Stimulated activated CD4-positive, alpha-beta T cell treated with anti-CD3 and anti-CD28 coated beads, Interleukin-4, amount 100 ng/mL, for 48 hours (primary cell): Measurements from ENCODE around the gene SLC7A7.
"Not testable (repeated sequence)": the region's sequence is repeated elsewhere in the genome, so short reads cannot be mapped to it uniquely, and the experiment has no call there.

ENCODE experiments used
- DNase-seq, 2 donors: peaks; one replicate each; pipeline ENCODE4 v3.0.0-alpha.2; 2020; ENCODE audit warnings: low read depth in 2 of 2

The SLC7A7 gene

DNA sequence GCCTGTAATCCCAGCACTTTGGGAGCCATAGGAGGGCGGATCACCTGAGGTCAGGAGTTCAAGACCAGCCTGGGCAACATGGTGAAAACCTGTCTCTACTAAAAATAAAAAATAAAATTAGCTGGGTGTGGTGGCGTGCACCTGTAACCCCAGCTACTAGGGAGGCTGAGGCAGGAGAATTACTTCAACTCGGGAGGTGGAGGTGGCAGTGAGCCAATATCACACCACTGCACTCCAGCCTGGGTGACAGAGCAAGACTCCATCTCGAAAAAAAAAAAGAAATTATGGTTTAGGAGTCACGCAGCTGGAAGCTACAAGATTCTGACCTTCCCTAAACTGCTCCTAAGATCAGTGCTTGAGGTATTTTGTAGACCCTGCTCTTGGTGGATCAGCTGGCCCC lies 21.7 kb downstream of the SLC7A7 start:
- DNase-seq: not testable (repeated sequence)

GRCh38 chr14:22792158-22792557 lies 23.1 kb downstream of the SLC7A7 start:
- DNase-seq: no peak

DNA sequence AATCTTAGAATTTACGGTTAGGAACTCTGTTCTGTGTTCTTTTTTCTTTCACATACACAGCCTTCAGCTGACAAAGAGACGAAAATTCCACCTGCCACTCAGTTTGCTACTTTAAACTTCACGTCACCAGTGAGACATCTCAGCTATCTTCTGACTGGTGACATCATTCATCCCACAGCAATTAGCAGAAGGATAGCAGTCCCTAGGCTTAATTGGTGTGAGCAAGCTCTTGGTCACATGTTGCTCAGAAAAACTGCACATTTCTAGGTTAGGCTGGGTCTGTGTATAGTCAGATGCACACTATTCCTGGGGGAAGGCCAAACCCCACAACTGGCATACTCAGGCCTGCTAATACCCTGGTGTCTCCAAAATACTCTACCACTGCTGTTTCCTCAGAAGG lies 23.9 kb downstream of the SLC7A7 start:
- no peak for DNase-seq

DNA sequence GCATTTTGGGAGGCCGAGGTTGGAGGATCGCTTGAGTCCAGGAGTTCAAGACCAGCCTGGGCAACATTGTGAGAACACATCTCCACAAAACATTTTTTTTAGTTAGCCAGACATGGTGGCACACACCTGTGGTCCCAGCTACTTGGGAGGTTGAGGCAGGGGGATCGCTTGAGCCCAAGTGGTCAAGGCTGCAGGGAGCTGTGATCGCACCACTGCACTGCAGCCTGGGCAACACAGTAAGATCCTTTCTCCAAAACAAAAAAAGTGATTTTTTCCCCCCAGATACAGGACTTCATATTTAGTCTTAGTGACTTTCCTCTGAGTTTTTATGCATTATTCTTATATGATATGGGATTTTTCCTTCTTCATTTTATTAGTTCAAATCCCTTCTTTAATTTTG lies 28.6 kb downstream of the SLC7A7 start:
- DNase-seq: no peak

- DNase-seq: no peak
These were observed 33.8 kb downstream of the SLC7A7 start for GRCh38 chr14:22781301-22781991.

DNA sequence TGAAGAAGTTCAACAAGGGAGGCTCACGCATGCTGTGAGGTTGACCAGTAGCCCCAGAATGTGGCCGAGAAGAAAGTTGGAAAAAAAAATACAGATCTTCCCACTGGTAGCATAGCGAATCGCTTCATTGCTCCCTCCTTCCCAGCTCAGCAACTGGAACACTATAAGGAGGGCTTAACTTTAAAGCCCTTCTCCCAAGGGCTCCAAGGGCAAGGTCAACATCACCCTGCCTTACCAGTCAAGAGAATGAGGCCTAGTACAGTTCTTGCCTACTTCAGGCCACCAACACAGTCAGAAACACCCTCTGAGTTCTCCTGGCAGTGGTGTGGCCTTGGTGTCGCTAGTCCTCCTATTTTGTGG lies 34.3 kb downstream of the SLC7A7 start:
- DNase-seq: no peak

GRCh38 chr14:22780105-22780679 lies 35.0 kb downstream of the SLC7A7 start:
- no peak for DNase-seq

DNA sequence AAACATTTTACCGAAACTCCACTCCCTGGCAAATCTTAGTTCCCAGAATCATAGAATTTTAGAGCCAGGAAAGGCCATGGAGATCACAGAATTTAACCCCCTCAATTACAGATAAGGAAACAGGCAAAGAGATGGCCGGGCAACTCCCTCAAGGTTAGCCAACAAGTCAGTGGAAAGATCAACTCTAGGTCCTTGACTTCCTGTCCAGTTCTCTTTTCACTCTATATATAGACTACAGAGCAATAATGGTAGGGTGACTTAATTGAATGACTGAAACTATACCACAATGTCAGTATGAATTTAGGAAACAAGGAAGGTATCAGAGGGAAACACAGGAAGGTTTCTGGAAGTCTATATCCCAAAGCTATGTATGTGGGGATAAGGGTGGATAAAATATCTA lies 37.2 kb downstream of the SLC7A7 start:
- no peak for DNase-seq

DNA sequence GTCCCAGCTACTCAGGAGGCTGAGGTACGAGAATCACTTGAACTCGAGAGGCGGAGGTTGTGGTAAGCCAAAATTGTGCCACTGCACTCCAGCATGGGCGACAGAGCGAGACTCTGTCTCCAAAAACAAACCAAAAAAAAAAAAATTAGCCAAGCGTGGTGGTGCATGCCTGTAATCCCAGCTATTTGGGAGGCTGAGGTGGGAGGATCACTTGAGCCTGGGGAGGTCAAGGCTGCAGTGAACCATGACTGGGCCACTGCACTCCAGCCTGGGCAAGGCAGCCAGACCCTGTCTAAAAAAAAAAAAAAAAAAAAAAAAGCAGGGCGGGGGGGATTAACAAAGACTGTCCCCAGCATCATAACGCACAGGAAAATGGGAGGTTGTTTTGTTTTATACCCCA lies 38.4 kb downstream of the SLC7A7 start:
- DNase-seq: not testable (repeated sequence)

GRCh38 chr14:22776215-22776614 lies 39.0 kb downstream of the SLC7A7 start:
- DNase-seq: no peak

GRCh38 chr14:22774011-22774706 lies 41.1 kb downstream of the SLC7A7 start:
- no peak for DNase-seq

DNA sequence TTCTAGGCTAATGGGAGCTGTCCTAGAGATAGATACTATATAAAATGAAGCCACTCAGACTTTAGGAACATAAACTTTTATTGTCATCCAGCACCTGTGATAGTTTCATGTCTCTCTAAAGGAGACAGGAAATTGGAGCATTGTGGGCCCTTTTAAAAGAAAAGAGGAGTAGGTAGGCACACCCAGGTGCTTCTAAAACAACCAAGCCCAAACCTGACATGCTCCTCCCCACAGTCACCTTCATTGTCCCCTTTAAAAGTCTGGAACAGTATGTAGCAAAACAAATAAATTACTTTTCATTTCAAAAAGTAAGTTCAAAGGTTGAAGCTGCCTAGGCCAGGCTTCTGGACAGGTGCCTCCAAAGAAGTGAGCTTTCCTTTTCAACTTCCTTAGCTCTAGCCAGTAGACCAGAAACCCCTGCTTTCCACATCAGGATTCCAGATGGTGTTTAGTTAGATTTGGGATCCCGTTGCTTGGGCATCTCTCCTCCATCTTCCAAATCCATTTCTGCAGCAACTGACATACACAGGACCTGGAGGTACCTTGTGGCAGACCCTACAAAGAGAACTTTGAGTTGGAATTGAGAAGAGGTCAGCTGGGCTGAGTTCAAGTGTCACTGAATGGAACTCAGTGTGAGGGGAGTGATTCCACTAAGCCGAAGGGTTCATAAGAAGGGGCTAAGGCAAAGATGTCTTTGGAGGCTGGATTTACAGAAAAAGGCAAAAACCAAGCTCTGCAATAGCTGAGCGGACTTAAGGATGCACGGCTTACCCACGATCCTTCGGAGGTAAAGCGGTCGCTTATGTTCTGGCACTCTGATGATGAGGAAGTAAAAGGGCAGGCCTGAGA lies 41.8 kb downstream of the SLC7A7 start:
- DNase-seq: no peak

- no peak for DNase-seq
These were observed 42.5 kb downstream of the SLC7A7 start for GRCh38 chr14:22772725-22773124.

DNA sequence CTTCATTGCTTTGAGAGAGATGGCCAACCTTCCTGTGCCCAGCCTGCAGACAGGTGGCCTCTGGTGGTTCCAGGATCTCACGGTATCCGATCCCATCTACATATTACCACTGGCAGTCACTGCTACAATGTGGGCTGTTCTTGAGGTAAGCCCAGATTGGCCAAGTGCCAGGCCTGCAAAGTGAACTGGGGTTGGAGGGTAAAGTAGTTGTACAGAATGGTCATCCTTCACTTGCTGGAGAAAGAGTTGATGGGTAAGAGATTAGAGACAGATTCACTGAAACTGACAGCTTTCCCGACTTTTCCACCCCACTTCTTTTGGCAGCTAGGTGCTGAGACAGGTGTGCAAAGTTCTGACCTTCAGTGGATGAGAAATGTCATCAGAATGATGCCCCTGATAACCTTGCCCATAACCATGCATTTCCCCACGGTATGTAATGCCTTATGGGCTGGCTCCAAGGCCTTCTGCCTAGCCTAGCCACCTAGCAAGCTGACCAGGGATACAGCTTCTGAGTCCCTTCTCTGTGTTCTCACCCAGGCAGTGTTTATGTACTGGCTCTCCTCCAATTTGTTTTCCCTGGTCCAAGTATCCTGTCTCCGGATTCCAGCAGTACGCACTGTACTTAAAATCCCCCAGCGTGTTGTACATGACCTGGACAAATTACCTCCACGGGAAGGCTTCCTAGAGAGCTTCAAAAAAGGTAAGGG lies 44.6 kb downstream of the SLC7A7 start:
- no peak for DNase-seq

GRCh38 chr14:22769369-22769768 lies 45.9 kb downstream of the SLC7A7 start:
- DNase-seq: no peak

GRCh38 chr14:22768947-22769346 lies 46.3 kb downstream of the SLC7A7 start:
- DNase-seq: no peak

DNA sequence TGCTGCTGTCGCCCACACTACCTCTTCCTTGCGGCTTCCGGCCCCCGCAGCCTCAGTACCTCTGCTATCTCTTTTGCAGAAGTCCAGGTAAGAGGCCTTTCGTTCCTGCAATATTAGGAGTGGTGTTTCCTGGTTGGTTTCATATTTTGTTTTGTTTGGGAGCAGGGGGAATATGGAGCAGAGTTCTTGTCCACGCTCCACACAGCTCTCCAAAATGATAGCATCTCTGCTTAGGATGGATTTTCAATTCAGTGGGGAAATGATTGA lies 48.0 kb downstream of the SLC7A7 start:
- no peak for DNase-seq

- peak; percentile 84 to 90 for DNase-seq
These were observed 48.5 kb downstream of the SLC7A7 start, which contains the start of gene OXA1L for GRCh38 chr14:22766457-22767322. TSS of gene OXA1L (plus strand) at chr14:22766688. CDS start at chr14:22766702, 14 bp downstream.

- DNase-seq: no peak
These were observed 50.9 kb downstream of the SLC7A7 start for GRCh38 chr14:22764382-22764781.

- no peak for DNase-seq
These were observed 53.5 kb downstream of the SLC7A7 start for GRCh38 chr14:22761734-22762133.
